GM12891 (cell line): Measurements from ENCODE around the gene MSTO1.
"Not testable (repeated sequence)": the region's sequence is repeated elsewhere in the genome, so short reads cannot be mapped to it uniquely, and the experiment has no call there.

Experiments used
- DNase-seq: peaks from one replicate; pipeline ENCODE4 v3.0.0; 2011; ENCODE audit warnings: low spot score; ENCODE audit not compliant: insufficient read length
- FAIRE-seq: peaks from 2 replicates; lab custom pipeline; 2011; peaks lifted over from hg19 to GRCh38; lab: Jason Lieb, UNC
- PAX5 ChIP-seq: IDR thresholded peaks from 2 replicates; pipeline ENCODE4 v1.6.1; 2011; ENCODE audit warnings: low read length, moderate library complexity, mild to moderate bottlenecking; ENCODE audit not compliant: insufficient read depth, severe bottlenecking
- POLR2A ChIP-seq: IDR thresholded peaks from 2 replicates; pipeline ENCODE4 v1.6.1; 2011; ENCODE audit warnings: low read depth, low read length, control low read depth
- POLR2AphosphoS5 ChIP-seq: IDR thresholded peaks from 2 replicates; pipeline ENCODE4 v1.6.1; 2011; ENCODE audit warnings: low read depth, low read length, control low read depth
- POU2F2 ChIP-seq: IDR thresholded peaks from 2 replicates; pipeline ENCODE4 v1.6.1; 2011; ENCODE audit warnings: low read depth, mild to moderate bottlenecking, control low read depth, low read length, moderate library complexity
- SPI1 ChIP-seq: IDR thresholded peaks from 2 replicates; pipeline ENCODE4 v1.6.1; 2011; ENCODE audit warnings: low read depth, low read length, control low read depth
- TAF1 ChIP-seq: IDR thresholded peaks from 2 replicates; pipeline ENCODE4 v1.6.1; 2011; ENCODE audit warnings: low read depth, low read length, control low read depth

The MSTO1 gene

DNA sequence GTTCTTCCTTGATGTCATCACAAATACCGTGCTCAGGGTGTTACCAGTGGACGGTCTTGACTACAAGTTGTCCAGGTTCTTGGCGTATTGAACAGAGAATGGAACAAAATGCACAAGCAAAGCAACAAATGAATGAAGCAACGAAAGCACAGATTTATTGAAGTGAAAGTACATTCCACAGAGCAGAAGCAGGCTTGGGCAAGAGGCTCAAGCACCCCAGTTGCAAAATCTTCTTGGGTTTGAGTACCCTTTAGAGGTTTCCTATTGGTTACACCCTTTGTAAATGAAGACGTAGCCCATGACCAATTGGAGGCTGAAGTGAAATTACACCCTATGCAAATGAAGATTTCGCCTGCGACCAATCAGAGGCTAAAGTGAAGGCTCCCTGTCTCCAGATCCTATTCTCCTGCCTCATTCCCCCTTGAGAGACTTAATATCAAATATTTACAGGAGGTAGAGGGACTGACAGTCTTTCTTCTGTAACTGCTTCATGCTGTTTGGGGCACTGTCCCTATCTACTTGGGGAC lies 40.3 kb downstream of the MSTO1 start:
- TF ChIP-seq PAX5 (no peak), POLR2AphosphoS5 (no peak), SPI1 (no peak), TAF1 (no peak), POLR2A (no peak), POU2F2 (no peak)
- DNase-seq, result no peak
- FAIRE-seq, result no peak

DNA sequence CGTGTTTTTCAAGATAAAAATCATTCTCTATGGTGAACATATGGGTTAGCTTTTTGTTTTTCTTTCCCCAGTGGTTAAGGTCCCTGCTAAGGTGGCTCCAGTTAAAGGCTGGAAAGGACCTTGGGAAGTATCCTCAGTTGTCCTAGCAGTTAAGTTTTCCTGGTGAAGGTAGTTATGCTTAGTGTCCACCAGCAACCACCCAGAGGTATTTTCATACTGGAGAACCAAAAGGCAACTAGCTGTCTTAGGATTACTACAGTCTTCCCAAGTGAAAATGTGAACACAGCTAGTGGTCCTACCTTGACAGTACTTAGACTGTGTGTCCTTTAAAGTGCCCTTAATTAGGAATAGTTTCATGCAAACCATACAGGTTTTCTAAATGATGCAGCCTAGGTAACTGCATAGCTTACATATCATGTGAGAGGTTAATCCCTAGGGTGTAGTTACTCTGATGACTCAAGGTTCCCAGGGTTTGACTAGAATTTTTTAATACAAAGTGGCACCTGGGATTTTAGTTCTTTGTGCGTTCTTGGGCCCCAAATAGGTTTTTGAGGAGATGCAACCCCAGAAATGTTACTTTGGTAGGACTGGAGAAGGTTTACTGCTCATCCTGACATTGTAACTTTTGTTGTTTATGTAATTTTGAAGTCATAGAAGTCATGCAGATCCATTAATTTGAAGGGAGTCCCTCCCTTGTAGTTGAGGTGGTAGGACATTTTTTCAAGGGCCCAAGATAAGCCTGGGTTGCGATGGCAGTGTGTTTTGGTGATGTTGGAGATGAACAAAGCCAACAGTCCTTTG lies 42.0 kb downstream of the MSTO1 start:
- FAIRE-seq, result no peak
- DNase-seq, result no peak
- TF ChIP-seq PAX5, result no peak
- no peak for TF ChIP-seq POLR2A
- no peak for TF ChIP-seq POU2F2
- no peak for TF ChIP-seq POLR2AphosphoS5
- TF ChIP-seq SPI1, result no peak

DNA sequence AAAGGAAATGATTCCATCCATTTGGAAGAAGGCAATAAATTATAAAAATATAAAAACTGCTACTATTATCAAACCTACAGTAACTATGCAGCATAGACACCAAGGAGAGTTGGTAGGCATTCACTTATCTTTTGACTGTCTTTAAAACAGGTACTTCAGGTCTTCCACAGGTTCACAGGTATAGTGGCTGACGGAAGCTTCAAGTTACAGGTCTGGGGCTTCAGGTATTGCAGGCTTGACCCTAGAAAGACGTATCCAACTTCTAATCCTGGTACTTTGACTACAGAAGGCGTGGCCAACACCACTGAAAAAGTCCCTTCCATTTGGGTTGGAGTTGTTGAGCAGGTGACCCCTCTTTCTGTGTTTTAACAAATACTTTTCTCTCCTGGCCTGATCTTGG lies 42.9 kb downstream of the MSTO1 start:
- DNase-seq, result no peak
- TF ChIP-seq PAX5, result no peak
- no peak for TF ChIP-seq POU2F2
- TF ChIP-seq POLR2A, result no peak
- TF ChIP-seq SPI1, result no peak
- FAIRE-seq, result no peak

DNA sequence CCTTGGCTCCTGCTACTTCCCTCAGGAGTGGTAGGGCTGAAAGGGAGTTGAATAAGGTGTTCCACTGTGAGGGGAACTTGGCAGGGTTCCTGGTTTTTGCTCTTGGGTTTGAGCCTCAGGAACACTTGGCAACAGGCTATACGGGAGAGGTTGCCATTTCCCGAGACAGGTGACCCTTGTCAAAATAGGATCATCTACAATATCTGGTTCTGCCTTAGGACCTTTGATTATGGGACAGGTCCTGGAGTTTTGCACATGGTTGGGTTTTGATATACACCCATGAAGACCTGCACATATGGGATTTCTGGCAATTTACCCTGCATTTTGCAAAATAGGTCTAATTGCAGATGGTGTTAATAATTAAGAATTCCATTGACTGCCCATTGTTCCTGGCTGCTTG lies 47.4 kb downstream of the MSTO1 start:
- FAIRE-seq, result no peak
- DNase-seq, result no peak
- TF ChIP-seq TAF1 (no peak), POU2F2 (no peak), SPI1 (no peak), POLR2AphosphoS5 (no peak), PAX5 (no peak), POLR2A (no peak)

DNA sequence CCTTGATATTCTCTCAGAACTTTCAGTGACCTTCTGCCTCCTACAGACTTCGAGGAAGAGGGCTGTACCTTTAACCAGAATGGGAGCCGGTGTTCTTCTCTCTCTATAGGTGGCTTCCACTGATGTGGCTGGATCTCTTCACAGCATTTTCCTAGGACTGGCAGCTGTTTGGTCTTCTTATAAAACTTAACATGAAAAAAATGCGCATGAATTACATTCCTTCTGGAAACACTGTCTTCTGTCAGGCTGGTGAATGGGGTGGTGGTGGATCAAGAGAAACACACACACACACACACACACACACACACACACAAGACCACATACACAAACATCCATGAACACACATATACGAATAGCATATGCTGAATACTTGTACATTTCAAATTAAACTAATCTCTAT lies 51.2 kb downstream of the MSTO1 start:
- FAIRE-seq, result peak; percentile 71
- DNase-seq, result not testable (repeated sequence)
